HG02623 (cell line): Measurements from ENCODE around the gene CNIH1.
"Not testable (repeated sequence)": the region's sequence is repeated elsewhere in the genome, so short reads cannot be mapped to it uniquely, and the experiment has no call there.

ENCODE experiments used
- ATAC-seq: cut with Tn5 transposase; IDR thresholded peaks from one replicate; pipeline ENCODE4 v1.9.1; 2021; ENCODE audit warnings: moderate library complexity; ENCODE audit not compliant: unreplicated experiment

The CNIH1 gene

GRCh38 chr14:54385556-54385955 lies 55.6 kb downstream of the CNIH1 start:
- no peak for ATAC-seq

- no peak for ATAC-seq
Measured at GRCh38 chr14:54383835-54384234, 57.3 kb downstream of the CNIH1 start.

- ATAC-seq, result no peak
Measured at GRCh38 chr14:54381821-54382220, 59.4 kb downstream of the CNIH1 start.

- ATAC-seq, result not testable (repeated sequence)
Measured at GRCh38 chr14:54380558-54380957, 60.6 kb downstream of the CNIH1 start.

GRCh38 chr14:54378893-54379292 lies 62.3 kb downstream of the CNIH1 start:
- not testable (repeated sequence) for ATAC-seq

- no peak for ATAC-seq
Measured at GRCh38 chr14:54377501-54377900, 63.7 kb downstream of the CNIH1 start.

GRCh38 chr14:54374117-54374884 lies 66.9 kb downstream of the CNIH1 start:
- ATAC-seq, result no peak
